Measurements from ENCODE around the gene RANBP3.
"Not testable (repeated sequence)": the region's sequence is repeated elsewhere in the genome, so short reads cannot be mapped to it uniquely, and the experiment has no call there.

The RANBP3 gene

DNA sequence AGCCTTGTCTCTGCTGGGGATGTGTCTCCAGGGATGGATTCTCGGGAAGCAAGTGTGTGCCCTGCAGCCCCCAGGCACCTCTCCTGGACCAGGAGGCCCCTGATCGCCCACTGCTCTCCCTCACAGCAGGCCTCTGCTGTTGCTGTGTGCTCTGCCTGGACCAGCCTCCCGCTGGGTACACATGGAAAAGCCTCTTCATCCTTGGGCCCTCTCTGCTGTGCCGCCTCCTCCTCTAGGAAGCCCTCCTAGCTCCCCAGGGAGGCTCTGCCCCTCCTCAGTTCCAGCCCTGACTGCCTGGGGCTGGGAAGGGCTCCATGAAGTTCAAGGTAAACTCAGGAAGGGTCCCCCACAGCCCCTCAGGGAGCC is 86.4 kb downstream of the RANBP3 start:
- no peak overlapping the region for H3K27ac ChIP-seq (ENCODE audit: low read length)
- H3K4me3 ChIP-seq (ENCODE audit: low read length): no peak overlapping the region
- no peaks in the 10 kb centered on the region for H3K36me3 ChIP-seq (replicated peaks; ENCODE audit: insufficient read depth, low read length)
- peaks cover 30% of the 10 kb centered on the region for H3K27me3 ChIP-seq (replicated peaks; ENCODE audit: insufficient read depth, low read length)
- no peaks in the 10 kb centered on the region for H3K79me2 ChIP-seq (ENCODE audit: low read length)
- no peak overlapping the region for H3K9ac ChIP-seq (ENCODE audit: low read length)
- TF ChIP-seq, protein P1, sequence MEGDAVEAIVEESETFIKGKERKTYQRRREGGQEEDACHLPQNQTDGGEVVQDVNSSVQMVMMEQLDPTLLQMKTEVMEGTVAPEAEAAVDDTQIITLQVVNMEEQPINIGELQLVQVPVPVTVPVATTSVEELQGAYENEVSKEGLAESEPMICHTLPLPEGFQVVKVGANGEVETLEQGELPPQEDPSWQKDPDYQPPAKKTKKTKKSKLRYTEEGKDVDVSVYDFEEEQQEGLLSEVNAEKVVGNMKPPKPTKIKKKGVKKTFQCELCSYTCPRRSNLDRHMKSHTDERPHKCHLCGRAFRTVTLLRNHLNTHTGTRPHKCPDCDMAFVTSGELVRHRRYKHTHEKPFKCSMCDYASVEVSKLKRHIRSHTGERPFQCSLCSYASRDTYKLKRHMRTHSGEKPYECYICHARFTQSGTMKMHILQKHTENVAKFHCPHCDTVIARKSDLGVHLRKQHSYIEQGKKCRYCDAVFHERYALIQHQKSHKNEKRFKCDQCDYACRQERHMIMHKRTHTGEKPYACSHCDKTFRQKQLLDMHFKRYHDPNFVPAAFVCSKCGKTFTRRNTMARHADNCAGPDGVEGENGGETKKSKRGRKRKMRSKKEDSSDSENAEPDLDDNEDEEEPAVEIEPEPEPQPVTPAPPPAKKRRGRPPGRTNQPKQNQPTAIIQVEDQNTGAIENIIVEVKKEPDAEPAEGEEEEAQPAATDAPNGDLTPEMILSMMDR (IDR thresholded peaks at IDR 0.05; ENCODE audit: low read length): no peak
- TF ChIP-seq EZH2phosphoT487 (IDR thresholded peaks at IDR 0.05; ENCODE audit: low read length) (no peak), EZH2 (optimal IDR thresholded peaks at IDR 0.05; ENCODE audit: low read depth, low read length) (no peak)
- H3K4me2 ChIP-seq (ENCODE audit: low read depth, low read length): no peak overlapping the region
- DNase-seq: no peak
- H3F3A ChIP-seq (ENCODE audit: insufficient read depth, low read length): no peaks in the 10 kb centered on the region
- H3K9me3 ChIP-seq (replicated peaks; ENCODE audit: insufficient read depth, low read length): no peaks in the 10 kb centered on the region
- no peaks in the 10 kb centered on the region for H3K4me1 ChIP-seq (ENCODE audit: low read length)
- no peaks in the 10 kb centered on the region for H3K9me2 ChIP-seq (replicated peaks; ENCODE audit: insufficient read depth, low read length)
- H4K20me1 ChIP-seq (ENCODE audit: insufficient read depth, low read length): 0 out of 2 replicates have a peak, but pooled peaks cover 2% of the 10 kb centered on the region
- H2AFZ ChIP-seq (ENCODE audit: low read length): no peak overlapping the region

DNA sequence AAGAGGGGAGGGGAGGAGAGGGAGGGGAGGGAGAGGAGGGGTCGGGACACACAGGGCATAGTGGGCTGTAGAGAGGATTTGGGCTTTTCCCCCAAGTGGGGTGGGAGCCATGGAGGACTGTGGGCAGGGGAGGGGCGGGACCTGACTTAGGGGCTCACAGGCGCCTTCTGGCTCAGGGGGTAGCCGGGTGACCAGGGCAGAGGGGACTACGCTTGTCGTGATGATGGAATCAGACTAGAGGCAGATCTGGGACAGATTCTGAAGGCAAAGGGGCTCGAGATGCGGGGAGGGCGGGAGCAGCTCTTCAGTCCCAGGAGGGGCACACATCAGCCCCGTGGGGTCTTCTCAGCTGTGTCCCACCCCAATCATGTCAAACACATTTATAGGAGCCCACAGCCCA is 87.8 kb downstream of the RANBP3 start:
- H3K9ac ChIP-seq (ENCODE audit: low read length): no peak overlapping the region
- no peak for TF ChIP-seq EZH2 (optimal IDR thresholded peaks at IDR 0.05; ENCODE audit: low read depth, low read length)
- TF ChIP-seq EZH2phosphoT487 (IDR thresholded peaks at IDR 0.05; ENCODE audit: low read length): no peak
- TF ChIP-seq, protein P1 (IDR thresholded peaks at IDR 0.05; ENCODE audit: low read length): no peak

DNA sequence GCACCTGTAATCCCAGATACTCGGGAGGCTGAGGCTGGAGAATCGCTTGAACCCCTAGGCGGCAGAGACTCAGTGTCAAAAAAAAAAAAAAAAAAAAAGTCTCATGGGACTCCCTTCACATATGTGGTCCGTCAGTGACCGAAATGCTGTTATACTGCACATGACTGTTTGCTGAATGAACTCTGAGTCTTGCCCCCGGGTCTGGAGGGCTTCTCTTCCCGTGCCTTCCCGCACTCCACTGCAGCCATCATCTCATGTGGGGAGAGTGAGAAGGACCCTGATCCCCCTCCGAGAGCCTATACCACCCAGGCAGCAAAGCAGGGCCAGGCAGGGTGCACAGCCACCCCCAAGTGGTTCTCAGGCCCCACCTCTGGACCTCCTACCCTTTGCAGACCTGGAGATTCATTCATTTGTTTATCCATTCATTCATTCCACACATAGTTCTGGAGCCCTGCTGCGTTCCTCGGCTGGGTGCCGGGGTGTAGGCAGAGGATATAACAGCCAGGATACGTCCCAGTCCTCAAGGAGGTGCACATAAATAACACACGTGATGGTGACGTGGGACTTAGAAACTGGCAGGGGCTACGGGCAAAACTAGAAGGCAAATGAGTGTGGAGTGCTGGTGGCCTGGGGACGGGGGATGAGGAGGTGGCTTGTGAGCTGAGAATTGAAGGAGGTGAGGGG is 88.5 kb downstream of the RANBP3 start:
- TF ChIP-seq EZH2 (optimal IDR thresholded peaks at IDR 0.05; ENCODE audit: low read depth, low read length) (no peak), EZH2phosphoT487 (IDR thresholded peaks at IDR 0.05; ENCODE audit: low read length) (no peak)
- TF ChIP-seq, protein P1 (IDR thresholded peaks at IDR 0.05; ENCODE audit: low read length): no peak
- Histone ChIP-seq H3K9me3 (replicated peaks; ENCODE audit: insufficient read depth, low read length) (no peaks in the 10 kb centered on the region), H3K9me2 (replicated peaks; ENCODE audit: insufficient read depth, low read length) (no peaks in the 10 kb centered on the region), H3K27ac (ENCODE audit: low read length) (no peak overlapping the region), H3F3A (ENCODE audit: insufficient read depth, low read length) (no peaks in the 10 kb centered on the region), H3K27me3 (replicated peaks; ENCODE audit: insufficient read depth, low read length) (peaks cover 47% of the 10 kb centered on the region), H3K9ac (ENCODE audit: low read length) (no peak overlapping the region), H4K20me1 (ENCODE audit: insufficient read depth, low read length) (0 out of 2 replicates have a peak, but pooled peaks cover 2% of the 10 kb centered on the region), H3K79me2 (ENCODE audit: low read length) (no peaks in the 10 kb centered on the region), H3K4me1 (ENCODE audit: low read length) (no peaks in the 10 kb centered on the region), H3K36me3 (replicated peaks; ENCODE audit: insufficient read depth, low read length) (no peaks in the 10 kb centered on the region), H3K4me2 (ENCODE audit: low read depth, low read length) (no peak overlapping the region), H2AFZ (ENCODE audit: low read length) (no peak overlapping the region), H3K4me3 (ENCODE audit: low read length) (no peak overlapping the region)
- no peak for DNase-seq

More for the DNA sequence above, 87.8 kb downstream of the RANBP3 start:
- Histone ChIP-seq H3K4me2 (ENCODE audit: low read depth, low read length) (no peak overlapping the region), H3K27ac (ENCODE audit: low read length) (no peak overlapping the region), H3K79me2 (ENCODE audit: low read length) (no peaks in the 10 kb centered on the region), H3K4me3 (ENCODE audit: low read length) (no peak overlapping the region), H3K36me3 (replicated peaks; ENCODE audit: insufficient read depth, low read length) (no peaks in the 10 kb centered on the region), H3K4me1 (ENCODE audit: low read length) (no peaks in the 10 kb centered on the region), H2AFZ (ENCODE audit: low read length) (no peak overlapping the region), H3K9me3 (replicated peaks; ENCODE audit: insufficient read depth, low read length) (no peaks in the 10 kb centered on the region), H3F3A (ENCODE audit: insufficient read depth, low read length) (no peaks in the 10 kb centered on the region), H3K9me2 (replicated peaks; ENCODE audit: insufficient read depth, low read length) (no peaks in the 10 kb centered on the region), H4K20me1 (ENCODE audit: insufficient read depth, low read length) (0 out of 2 replicates have a peak, but pooled peaks cover 2% of the 10 kb centered on the region), H3K27me3 (replicated peaks; ENCODE audit: insufficient read depth, low read length) (peaks cover 44% of the 10 kb centered on the region)
- no peak for DNase-seq

DNA sequence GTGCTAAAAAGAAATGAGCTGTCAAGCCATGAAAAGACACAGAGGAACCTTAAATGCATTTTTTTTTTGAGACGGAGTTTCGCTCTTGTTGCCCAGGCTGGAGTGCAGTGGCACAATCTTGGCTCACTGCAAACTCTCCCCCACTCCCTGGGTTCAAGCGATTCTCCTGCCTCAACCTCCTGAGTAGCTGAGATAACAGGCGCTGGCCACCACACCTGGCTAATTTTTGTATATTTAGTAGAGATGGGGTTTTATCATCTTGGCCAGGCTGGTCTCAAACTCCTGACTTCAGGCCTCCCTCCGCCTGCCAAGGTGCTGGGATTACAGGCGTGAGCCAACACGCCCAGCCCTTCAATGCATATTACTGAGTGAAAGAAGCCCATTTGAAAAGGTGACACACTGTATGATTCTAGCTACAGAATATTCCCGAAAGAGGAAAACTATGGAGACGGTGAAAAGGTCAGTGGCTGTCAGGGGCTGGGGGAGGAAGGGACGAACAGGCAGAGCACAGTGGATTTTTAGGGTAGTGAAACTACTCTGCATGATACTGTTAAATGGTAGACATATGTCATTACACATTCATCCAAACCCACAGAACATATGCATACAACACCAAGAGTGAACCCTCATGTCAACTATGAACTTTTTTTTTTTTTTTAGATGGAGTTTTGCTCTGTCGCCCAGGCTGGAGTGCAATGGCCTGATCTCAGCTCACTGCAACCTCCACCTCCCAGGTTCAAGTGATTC is 93.7 kb downstream of the RANBP3 start:
- H3K36me3 ChIP-seq (replicated peaks; ENCODE audit: insufficient read depth, low read length); H3K9me2 ChIP-seq (replicated peaks; ENCODE audit: insufficient read depth, low read length); H3K9me3 ChIP-seq (replicated peaks; ENCODE audit: insufficient read depth, low read length); H3K4me1 ChIP-seq (ENCODE audit: low read length); H4K20me1 ChIP-seq (ENCODE audit: insufficient read depth, low read length); DNase-seq; H3K9ac ChIP-seq (ENCODE audit: low read length); H3F3A ChIP-seq (ENCODE audit: insufficient read depth, low read length); H3K27ac ChIP-seq (ENCODE audit: low read length); H2AFZ ChIP-seq (ENCODE audit: low read length); H3K79me2 ChIP-seq (ENCODE audit: low read length); H3K4me2 ChIP-seq (ENCODE audit: low read depth, low read length); H3K4me3 ChIP-seq (ENCODE audit: low read length): not testable (repeated sequence)
- peaks cover 85% of the 10 kb centered on the region for H3K27me3 ChIP-seq (replicated peaks; ENCODE audit: insufficient read depth, low read length)

DNA sequence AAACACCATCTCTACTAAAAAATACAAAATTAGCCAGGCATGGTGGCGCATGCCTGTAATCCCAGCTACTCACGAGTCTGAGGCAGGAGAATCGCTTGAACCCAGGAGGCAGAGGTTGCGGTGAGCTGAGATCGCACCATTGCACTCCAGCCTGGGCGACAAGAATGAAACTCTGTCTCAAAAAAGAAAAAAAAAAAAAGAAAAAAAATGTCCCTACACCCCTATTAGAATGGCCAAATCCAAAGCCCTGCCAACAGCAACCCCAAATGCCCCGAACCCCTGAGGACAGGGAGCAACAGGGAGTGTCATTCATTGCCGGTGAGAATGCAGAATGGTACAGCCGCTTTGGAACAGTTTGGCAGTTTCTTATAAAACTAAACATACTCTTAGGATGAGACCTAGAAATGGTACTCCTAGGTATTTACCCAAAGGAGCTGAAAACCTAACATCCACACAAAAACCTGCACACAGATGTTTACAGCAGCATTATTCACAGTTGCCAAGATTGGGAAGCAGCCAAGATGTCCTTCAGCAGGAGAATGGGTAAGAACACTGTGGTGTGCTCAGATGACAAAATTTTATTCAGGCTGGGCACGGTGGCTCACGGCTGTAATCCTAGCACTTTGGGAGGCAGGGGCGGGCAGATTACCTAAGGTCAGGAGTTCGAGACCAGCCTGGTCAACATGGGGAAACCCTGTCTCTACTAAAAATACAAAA is 94.6 kb downstream of the RANBP3 start:
- H3K9me2 ChIP-seq (replicated peaks; ENCODE audit: insufficient read depth, low read length); H2AFZ ChIP-seq (ENCODE audit: low read length); H3K4me1 ChIP-seq (ENCODE audit: low read length); H3K4me2 ChIP-seq (ENCODE audit: low read depth, low read length); H4K20me1 ChIP-seq (ENCODE audit: insufficient read depth, low read length); H3F3A ChIP-seq (ENCODE audit: insufficient read depth, low read length); H3K4me3 ChIP-seq (ENCODE audit: low read length); H3K9me3 ChIP-seq (replicated peaks; ENCODE audit: insufficient read depth, low read length); H3K36me3 ChIP-seq (replicated peaks; ENCODE audit: insufficient read depth, low read length); H3K79me2 ChIP-seq (ENCODE audit: low read length); DNase-seq; H3K9ac ChIP-seq (ENCODE audit: low read length); H3K27ac ChIP-seq (ENCODE audit: low read length): not testable (repeated sequence)
- peaks cover 88% of the 10 kb centered on the region for H3K27me3 ChIP-seq (replicated peaks; ENCODE audit: insufficient read depth, low read length)

Measured in MM.1S (cell line).